Esophagus squamous epithelium (tissue), 4 donors: ENCODE data around the gene PITX2.

Experiments
- POLR2A ChIP-seq, 4 donors: fragments of 450-650 bp; IDR thresholded peaks; one replicate each; pipeline ENCODE4 v1.6.1; 2017; ENCODE audit warnings: antibody characterized with exemption in 4 of 4, mild to moderate bottlenecking in 4 of 4, moderate library complexity in 3 of 4
- TF ChIP-seq, protein P1 (sequence below), 6 experiments: fragments of 450-650 bp in 4 of 6; fragments of 200-600 bp in 2 of 6; sonication (generic) in 2 of 6; IDR thresholded peaks; one replicate each; pipeline ENCODE4 v1.5.1; 2016 to 2019; ENCODE audit warnings: antibody characterized with exemption in 6 of 6, mild to moderate bottlenecking in 4 of 6, moderate library complexity in 4 of 6

GRCh38 chr4:110629780-110630687 lies 7.2 kb upstream of the PITX2 start:
- TF ChIP-seq, protein P1, sequence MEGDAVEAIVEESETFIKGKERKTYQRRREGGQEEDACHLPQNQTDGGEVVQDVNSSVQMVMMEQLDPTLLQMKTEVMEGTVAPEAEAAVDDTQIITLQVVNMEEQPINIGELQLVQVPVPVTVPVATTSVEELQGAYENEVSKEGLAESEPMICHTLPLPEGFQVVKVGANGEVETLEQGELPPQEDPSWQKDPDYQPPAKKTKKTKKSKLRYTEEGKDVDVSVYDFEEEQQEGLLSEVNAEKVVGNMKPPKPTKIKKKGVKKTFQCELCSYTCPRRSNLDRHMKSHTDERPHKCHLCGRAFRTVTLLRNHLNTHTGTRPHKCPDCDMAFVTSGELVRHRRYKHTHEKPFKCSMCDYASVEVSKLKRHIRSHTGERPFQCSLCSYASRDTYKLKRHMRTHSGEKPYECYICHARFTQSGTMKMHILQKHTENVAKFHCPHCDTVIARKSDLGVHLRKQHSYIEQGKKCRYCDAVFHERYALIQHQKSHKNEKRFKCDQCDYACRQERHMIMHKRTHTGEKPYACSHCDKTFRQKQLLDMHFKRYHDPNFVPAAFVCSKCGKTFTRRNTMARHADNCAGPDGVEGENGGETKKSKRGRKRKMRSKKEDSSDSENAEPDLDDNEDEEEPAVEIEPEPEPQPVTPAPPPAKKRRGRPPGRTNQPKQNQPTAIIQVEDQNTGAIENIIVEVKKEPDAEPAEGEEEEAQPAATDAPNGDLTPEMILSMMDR (IDR thresholded peaks at IDR 0.05): no peak
- no peak for TF ChIP-seq POLR2A (IDR thresholded peaks at IDR 0.05)
